GM19438 (cell line): ENCODE measurements around the gene TMEM250.

Experiments used
- ATAC-seq: cut with Tn5 transposase; IDR thresholded peaks from one replicate; pipeline ENCODE4 v1.9.1; 2021; ENCODE audit warnings: low read depth; ENCODE audit not compliant: unreplicated experiment

The TMEM250 gene

DNA sequence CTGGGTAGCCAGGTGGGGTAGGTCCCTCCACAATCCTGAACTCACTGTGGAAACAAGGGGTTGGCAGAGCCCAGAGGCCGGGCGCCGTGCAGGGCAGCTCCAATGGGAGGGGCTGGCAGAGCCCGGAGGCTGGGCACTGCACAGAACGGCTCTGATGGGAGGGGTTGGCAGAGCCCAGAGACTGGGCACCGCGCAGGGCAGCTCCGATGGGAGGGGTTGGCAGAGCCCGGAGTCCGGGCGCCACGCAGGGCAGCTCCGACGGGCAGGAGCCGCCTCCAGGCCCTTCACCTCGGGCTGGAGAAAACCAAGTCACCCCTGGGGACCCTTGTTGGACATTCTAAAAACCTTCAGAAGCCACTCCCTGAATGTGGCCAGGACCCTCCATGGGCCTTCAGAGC is 32.9 kb downstream of the TMEM250 start:
- no peak for ATAC-seq

DNA sequence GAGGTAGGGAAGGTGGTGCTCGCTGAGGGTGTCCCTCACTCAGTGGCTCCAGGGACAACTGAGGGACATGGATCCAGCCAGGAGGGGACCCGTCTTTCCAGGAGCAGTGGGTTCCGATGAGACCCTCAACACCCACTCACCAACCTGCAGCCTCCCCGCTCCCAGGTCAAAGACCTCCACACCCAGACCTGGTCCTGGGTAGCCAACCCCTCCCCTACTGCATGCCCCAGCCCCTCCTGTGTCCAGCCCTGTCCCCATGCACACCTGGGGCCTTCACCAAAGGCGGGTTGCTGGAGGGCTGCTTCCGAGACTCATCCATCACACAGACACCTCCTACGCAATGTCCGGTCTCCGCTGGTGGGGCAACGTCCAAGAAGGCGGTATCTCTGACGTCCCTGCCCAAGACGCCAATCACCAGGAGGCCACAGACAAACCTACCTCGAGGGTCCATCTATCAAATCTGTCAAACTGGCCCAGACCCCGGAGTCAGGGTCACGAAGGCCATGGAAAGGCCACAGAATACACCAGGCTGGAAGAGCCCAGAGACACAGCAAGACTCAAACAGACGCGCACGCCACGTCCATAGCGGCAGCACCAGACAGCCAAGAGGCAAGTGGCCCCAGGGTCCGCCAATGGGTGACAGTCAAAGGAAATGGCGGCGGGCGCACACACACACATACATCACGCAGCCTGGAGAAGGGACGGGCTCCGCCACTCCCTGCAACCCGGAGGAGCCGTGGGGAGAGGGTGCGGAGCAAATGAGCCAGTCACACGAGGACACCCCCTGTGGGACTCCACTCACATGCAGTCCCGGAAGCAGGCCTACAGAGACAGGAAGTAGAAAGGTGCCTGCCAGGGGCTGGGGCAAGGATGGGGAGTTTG is 34.4 kb downstream of the TMEM250 start:
- ATAC-seq = no peak

DNA sequence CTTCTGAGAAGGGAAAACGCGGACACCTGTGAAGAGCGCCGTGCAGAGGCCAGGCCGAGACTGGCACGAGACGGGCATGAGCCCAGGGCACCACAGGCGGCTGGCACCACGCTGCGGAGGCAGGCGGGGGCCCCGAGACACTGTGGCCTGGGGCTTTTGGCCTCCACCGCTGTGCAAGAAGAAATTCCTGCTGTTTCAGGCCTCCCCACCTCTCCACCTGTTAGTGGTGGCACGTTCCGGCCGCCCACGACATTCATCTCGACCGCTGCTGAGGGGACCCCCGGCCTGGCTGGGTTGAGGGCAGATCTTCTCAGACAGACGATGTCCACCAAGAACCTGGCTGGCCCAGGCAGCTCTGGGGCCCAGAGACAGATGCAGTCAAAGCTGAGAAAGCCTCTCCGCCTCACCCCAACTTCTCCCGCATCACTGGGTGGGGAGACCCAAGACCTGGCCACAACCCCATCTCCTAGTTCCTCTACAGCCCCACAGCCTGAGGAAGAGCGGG is 35.1 kb downstream of the TMEM250 start:
- ATAC-seq = no peak

DNA sequence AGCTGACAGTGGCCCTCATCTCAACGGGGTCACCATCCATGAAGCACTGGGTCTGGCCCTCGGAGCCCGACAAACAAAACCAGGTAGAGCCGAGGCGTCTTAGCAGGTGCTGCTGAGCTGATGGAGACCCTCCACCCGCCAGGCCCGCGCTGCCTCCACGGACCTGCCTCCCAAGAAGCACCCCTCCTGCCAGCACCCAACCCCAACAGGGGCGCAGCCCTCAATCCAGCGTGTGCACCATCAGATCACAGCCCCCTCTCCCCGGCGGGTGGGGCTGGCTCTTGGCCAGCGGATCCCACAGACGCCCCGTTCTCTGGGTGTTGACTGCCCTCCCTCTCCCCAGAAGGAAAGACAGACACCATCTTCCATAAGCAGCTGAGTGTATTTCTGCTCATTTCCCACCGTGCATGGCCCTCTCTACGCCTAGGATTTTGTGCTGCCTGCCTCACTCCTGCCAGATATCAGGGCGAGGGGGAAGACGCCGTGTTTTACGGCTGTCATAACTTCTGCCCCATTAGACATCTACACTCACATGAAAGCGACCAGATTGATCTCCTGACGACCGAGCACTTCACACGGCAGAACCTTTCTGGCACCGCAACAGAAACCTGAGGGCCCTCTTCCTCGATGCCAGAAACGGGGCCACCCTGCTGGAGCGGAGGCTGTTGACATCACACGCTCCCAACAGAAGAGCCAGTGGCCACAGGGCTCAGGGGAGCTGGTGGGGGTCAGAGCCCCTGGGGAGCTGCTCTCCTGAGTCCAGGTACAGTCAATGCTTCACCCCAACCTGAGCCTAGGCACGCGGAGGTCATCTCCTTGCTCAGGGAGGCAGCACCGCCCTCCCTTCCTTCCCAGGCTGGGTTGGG is 35.9 kb downstream of the TMEM250 start:
- no peak for ATAC-seq

DNA sequence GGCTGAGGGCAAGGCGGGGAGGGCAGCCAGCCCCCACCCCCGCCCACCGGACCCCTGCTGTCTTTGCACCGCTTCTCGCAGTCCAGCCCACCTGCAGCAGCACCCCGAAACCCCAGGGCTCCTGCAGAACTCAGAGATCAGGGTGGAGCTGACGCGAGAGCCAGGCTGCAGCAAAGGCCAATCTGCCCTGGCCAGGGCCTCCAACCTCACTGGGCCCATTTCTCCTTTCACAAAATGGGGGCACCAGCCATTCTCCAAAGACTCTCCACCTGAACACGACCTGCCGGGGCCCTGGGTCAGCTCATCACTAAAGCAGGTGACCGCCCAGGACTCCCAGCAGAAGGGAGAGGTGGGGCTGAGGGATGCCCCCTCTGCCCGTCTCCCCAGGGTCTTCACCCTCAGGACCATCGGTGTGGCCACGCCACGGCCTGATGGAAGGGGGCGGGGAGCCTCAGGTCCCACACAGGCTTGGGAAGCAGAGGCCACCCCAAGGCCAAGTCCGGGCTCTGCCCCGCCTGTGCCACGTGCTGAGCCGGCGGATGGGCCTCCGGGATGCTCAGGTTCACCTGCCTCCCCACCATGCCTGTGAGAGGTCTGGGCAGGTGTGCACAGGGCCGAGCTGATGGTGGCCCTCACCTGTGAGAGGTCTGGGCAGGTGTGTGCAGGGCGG is 36.7 kb downstream of the TMEM250 start:
- no peak for ATAC-seq

DNA sequence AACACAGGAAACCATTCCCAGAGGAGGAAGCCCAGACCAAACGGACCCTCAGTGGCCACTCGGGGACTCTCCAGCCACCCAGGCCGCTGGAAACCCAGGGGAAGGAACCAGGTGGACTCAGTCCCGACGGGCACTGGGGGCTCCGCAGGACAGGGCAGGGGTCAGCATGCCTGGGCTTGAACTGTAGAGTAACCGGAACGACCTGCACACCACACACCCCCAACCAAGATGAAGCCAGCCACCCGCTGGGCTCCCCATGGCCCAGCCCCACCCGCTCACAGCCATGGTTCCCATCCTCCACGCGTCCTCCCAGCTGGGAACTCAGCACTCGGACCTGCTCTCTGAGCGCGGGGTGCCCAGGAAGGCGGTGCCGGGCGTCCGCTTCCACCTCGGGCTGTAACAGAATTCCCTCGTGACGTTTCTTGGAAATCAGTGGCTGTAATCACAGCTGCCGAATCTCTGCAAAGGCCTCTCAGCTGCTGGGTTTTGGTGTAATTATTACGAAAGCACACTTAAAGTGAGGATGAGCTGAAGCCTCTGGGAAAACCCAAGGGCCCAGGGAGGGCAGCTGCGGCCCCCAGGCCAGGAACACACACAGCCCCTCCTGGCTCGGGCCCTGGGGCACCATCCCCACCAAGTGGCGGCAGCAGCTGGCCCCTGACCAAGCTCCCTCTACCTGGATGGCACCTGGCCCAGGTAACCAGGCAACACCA is 37.4 kb downstream of the TMEM250 start:
- ATAC-seq = no peak

DNA sequence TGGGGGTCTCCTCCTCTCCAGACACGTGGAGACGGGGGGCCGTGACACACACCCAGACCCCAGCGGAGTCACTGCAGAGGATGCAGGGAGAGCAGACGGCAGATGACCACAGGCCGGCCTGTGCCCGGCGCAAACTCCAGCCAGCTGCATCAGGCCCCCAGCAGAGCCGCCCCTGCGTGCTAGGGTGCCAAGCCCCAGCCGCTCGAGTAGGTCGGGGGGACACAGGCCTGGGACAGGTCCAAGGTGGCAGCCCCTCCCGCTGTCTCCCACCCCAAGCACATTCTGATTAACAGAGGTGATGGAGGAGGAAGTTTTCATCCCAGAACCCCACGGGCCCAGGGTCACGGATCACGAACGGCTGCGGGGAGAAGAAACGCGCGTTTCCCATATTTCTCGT is 38.0 kb downstream of the TMEM250 start:
- no peak for ATAC-seq

DNA sequence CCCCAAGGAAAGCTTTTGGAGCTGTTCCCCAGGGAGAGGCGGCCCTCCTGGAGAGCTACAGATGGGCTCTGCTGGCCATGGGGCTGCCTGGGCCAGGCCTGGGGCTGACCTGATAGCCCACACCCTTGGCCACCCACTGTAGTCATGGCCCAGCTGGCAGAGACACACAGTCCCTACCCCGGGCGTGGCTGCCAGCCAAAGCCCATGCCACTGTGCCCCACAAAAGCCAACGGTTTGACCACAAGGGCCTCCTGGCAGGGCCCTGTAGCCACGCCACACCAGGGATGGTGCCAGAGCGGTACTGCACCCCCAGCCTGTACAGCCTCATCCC is 38.8 kb downstream of the TMEM250 start:
- ATAC-seq = no peak

DNA sequence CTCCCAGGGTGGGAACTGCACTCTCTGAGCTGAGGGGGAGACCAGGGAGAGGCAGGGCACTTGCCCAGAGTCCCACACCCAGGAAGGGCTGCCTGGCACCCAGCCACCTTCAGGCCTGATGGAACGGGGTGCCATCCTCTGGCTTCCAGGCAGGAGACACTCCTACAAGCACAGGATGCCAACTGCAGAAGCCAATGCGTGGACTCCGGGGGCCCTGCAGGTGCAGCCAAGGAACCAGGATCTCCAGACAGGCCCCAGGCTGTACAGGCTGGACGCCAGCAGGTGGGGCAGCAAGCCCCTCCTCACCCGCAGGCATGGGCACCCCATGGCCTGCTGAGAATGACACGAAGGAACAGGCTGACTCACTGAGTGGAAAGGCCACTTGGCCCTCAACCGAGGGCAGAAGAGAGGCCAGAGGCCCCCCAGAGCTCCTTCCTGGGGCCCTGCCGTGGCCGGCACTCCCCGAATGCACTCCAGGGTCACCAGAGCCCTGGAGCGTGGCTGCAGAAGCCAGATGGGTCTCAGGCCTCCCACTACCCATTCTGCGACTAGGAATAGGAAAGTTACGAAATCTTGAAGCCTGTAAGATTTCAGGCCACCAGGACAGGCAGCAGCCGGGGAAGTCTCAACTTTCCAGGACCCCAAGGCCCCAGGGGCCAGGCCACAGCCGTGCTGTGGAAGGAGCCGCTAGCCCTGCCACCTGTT is 39.3 kb downstream of the TMEM250 start:
- ATAC-seq = no peak

DNA sequence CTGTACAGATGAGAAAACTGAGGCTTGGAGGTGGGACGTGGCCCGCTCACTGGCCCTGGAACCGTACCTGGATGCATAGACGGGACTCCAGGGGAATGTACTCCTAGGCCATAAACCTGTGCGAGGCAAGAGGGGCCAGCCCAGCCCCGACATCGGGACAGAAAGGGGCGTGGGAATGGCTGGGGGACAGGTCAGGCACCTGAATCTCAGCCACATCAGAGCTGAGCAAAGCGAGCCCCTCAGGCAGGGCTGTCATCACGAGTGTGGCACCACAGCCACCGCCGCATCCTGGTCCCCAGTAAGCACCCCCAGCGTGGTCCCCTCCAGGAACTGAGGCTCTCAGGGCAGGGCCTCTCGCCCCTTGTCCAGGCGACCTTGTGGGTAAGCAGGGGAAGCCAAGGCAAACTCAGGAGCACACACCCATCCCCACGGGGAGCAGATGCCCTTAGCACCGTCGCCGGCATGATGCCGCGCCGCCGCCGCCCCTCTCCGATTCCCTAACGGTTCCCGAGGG is 40.1 kb downstream of the TMEM250 start:
- no peak for ATAC-seq

DNA sequence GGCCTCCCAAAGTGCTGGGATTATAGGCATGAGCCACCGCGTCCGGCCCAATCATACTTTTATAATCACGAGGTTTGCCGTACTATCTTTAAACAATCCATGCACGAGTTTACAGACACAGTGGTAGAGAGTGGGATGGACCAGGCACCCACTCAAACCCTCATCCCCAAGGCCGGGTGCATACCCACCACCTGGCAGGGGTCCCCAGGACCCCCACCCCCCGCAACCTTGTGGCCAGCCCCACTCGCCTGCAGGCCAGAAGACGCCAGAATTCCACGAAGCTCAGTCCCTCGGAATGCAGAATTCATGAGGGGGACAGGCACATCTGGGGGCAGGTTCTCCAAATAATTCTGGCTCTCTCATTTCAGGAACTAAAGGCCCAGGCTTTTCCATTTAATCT is 40.7 kb downstream of the TMEM250 start:
- no peak for ATAC-seq

DNA sequence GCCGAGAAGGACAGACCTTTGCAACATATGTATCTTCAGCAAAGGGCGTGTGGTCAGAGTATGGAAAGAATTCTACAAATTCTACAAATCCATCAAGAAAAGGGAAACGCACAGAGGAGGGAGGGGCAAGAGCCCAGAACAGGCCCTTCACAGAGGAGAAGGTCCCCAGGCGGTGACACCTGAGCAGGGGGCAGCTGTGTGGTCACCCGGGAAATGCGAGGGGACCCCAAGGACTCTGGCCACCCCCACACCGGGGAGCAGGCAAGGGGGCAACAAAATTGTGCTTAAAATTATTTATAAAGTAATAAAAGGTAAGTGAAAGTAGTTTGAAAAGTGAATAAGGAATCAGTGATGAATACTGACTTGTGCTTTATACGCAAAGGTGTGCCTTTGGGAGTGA is 41.2 kb downstream of the TMEM250 start:
- ATAC-seq = no peak

DNA sequence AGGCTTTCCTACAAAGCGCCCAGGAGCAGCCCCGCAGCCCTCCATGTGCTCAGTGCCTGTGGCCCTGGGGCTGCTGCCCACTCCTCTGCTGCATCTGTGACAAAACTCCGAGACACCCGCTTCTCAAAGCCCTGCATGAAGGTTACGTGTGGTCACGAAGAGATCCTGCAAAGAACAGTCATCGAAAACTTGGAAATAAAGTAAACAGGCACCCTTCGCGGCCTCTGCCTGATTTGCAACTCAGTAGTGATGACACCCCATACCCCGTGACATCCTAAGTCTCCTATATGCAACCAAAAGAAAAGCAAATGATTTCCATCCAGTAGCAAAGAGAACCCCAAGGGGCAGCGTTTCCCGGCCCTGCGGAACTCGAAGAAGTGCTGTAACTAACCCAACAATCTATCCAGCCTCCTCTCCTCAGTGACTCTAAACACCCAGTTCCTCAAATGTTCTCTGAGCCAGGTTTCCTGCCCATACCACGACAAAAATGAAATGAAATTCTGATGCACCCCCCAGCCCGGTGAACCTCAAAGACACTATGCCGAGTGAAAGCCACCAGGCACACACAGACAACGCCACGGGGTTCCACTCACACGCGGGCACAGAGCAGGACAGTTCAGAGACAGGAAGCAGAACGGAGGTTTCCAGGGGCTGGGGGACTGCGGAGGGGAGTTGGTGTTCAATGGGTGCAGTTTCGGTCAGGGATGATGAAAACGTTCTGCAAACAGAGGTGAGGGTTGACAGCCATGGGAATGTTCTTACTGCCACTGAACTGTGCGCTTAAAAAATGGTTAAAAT is 42.6 kb downstream of the TMEM250 start:
- ATAC-seq = no peak

DNA sequence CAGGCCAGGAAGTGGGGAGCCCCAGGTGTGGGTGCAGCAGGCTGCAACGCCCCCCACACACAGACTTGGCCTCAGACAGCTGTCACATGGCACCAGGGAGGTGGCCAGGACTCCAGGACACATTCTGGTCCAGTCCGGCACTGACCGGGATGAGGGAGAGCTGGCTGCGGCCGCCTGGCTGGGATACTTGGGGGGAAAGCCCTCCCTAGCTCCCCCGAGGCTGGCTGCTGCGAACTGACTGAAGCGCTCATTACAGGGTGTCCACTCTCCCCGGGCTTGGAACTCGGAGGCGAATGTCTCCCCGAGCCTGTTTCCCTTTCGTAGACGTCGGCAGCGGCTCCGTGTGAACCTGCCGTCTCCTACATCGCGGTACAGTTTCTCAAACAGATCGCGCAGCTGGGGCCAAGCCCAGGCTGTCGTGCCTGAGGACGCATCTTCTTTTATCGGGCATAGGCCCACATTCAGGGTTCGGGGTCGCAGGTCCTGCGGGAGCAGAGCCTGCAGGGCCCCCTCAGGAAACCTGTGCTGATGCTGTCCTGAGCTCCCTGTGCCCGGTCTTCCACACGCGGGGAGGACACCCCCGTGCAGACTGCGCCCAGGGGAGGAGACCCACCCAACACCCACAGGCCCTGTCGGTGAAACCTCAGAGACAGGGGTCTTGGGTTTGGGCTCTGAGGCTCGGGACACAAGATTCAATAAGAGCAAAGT is 43.4 kb downstream of the TMEM250 start:
- no peak for ATAC-seq

DNA sequence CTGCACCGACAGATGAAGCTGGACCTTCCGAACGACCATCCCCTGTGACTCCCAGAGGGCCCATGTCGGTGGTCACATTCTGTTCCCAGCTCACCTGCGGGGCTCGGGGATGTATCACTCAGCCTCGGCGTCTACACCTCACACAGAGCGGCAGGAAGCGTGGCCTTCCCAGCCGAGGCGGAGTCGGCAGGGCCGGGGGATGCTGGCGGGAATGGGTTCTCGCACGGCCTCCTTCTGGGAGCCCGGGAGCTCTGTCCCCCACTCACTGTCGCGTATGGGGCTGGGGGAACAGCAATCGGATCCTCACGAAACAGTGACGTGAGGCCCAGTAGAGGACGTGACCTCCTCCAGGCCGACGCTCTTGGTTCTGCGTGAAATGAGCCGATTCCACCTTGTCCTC is 44.0 kb downstream of the TMEM250 start:
- ATAC-seq = no peak
